CMK (cell line): ENCODE measurements around the gene BBS9.

ENCODE experiments used
- DNase-seq: peaks from one replicate; pipeline ENCODE4 v3.0.0-alpha.2; 2010; ENCODE audit warnings: low read depth

Gene BBS9

GRCh38 chr7:33649476-33650441 lies 520.4 kb downstream of the BBS9 start:
- no peak for DNase-seq

- DNase-seq, result no peak
These were observed 521.5 kb downstream of the BBS9 start for GRCh38 chr7:33650828-33651227.

GRCh38 chr7:33651998-33652515 lies 522.7 kb downstream of the BBS9 start:
- DNase-seq, result no peak

- no peak for DNase-seq
These were observed 525.3 kb downstream of the BBS9 start for GRCh38 chr7:33654676-33655075.
